ENCODE measurements around the gene OCIAD1. TPM values are rescaled to one million over a fixed set of nuclear protein-coding genes. Genes with fewer than 3 reads are reported as not detected.

OCIAD1 gene
- polyA plus RNA-seq, 3 donors = 112 to 145 (median 139) TPM

- peaks cover 7 to 8% of the 10 kb centered on the region in 2 donors for H3K4me1 ChIP-seq (ENCODE audit: control insufficient read depth in 1 of 2, insufficient read depth in 2 of 2, low read length in 2 of 2)
- no peak overlapping the region for H3K9ac ChIP-seq (ENCODE audit: insufficient read depth, low read length, poor library complexity, severe bottlenecking)
- H3K36me3 ChIP-seq (replicated peaks in 1 of 2; ENCODE audit: control insufficient read depth in 1 of 2, insufficient read depth in 2 of 2, low read length in 2 of 2) = no peaks in the 10 kb centered on the region
- no peak for DNase-seq
- Mint-ChIP-seq H3K9me3 (peaks cover 0 to 5% (median 0%) of the 10 kb centered on the region in 7 donors), H3K27me3 (ENCODE audit: low read depth in 3 of 3) (peaks cover 0 to 2% (median 1%) of the 10 kb centered on the region in 3 donors), H3K36me3 (no peaks in the 10 kb centered on the region), H3K4me3 (no peak overlapping the region), H3K4me1 (peaks cover 13% of the 10 kb centered on the region), H3K27ac (no peak overlapping the region)
- no peaks in the 10 kb centered on the region for H3K27me3 ChIP-seq (ENCODE audit: control insufficient read depth in 2 of 2, insufficient read depth in 2 of 2, low read length in 2 of 2)
- no peak overlapping the region for H2AFZ ChIP-seq (ENCODE audit: insufficient read depth, low read depth, low read length, poor library complexity, severe bottlenecking)
- no peak overlapping the region for H3K4me3 ChIP-seq (replicated peaks in 1 of 3; ENCODE audit: low read depth in 2 of 3, low read length in 3 of 3)
- H4K20me1 ChIP-seq (ENCODE audit: insufficient read depth, low read length) = no peaks in the 10 kb centered on the region
- no peak for TF ChIP-seq CTCF (IDR thresholded peaks at IDR 0.05)
- H3K79me2 ChIP-seq (ENCODE audit: insufficient read depth, low read length) = no peaks in the 10 kb centered on the region
- intact Hi-C loops (cut with micrococcal nuclease) = no loop called here
- 100% methylated on average over 3 of the region's 3 CpGs for WGBS (ENCODE audit: insufficient coverage)
- no peak overlapping the region for H3K27ac ChIP-seq (ENCODE audit: low read depth in 1 of 2, low read length in 2 of 2)
- no peak overlapping the region for H3K4me2 ChIP-seq (replicated peaks; ENCODE audit: extremely low read depth, low read length, poor library complexity, severe bottlenecking)
- H3K9me3 ChIP-seq (replicated peaks in 1 of 2; ENCODE audit: control insufficient read depth in 1 of 2, insufficient read depth in 1 of 2, low read length in 2 of 2) = no peaks in the 10 kb centered on the region
Observed at GRCh38 chr4:48801016-48801715, 29.7 kb upstream of the OCIAD1 start.

- peak overlapping the region; percentile 29 for H2AFZ ChIP-seq (ENCODE audit: insufficient read depth, low read depth, low read length, poor library complexity, severe bottlenecking)
- peaks cover 7 to 8% of the 10 kb centered on the region in 2 donors for H3K4me1 ChIP-seq (ENCODE audit: control insufficient read depth in 1 of 2, insufficient read depth in 2 of 2, low read length in 2 of 2)
- no peak overlapping the region for H3K4me2 ChIP-seq (replicated peaks; ENCODE audit: extremely low read depth, low read length, poor library complexity, severe bottlenecking)
- H3K4me1 Mint-ChIP-seq = peaks cover 8% of the 10 kb centered on the region
- 80% methylated on average over 5 of the region's 8 CpGs for WGBS (ENCODE audit: insufficient coverage)
- H3K79me2 ChIP-seq (ENCODE audit: insufficient read depth, low read length) = no peaks in the 10 kb centered on the region
- no peaks in the 10 kb centered on the region for H3K9me3 ChIP-seq (replicated peaks in 1 of 2; ENCODE audit: control insufficient read depth in 1 of 2, insufficient read depth in 1 of 2, low read length in 2 of 2)
- TF ChIP-seq CTCF (IDR thresholded peaks at IDR 0.05) = no peak
- no peaks in the 10 kb centered on the region for H3K36me3 Mint-ChIP-seq
- intact Hi-C loops (cut with micrococcal nuclease) = no loop called here
- H4K20me1 ChIP-seq (ENCODE audit: insufficient read depth, low read length) = no peaks in the 10 kb centered on the region
- H3K27me3 ChIP-seq (ENCODE audit: control insufficient read depth in 2 of 2, insufficient read depth in 2 of 2, low read length in 2 of 2) = no peaks in the 10 kb centered on the region
- no peak overlapping the region for H3K4me3 ChIP-seq (replicated peaks in 1 of 3; ENCODE audit: low read depth in 2 of 3, low read length in 3 of 3)
- no peaks in the 10 kb centered on the region for H3K36me3 ChIP-seq (replicated peaks in 1 of 2; ENCODE audit: control insufficient read depth in 1 of 2, insufficient read depth in 2 of 2, low read length in 2 of 2)
- DNase-seq = peak in 1 of 3 donors; percentile 6
- H3K27ac ChIP-seq (ENCODE audit: low read depth in 1 of 2, low read length in 2 of 2) = no peak overlapping the region
- H3K9me3 Mint-ChIP-seq = peaks cover 0 to 6% (median 0%) of the 10 kb centered on the region in 7 donors
- no peak overlapping the region for H3K9ac ChIP-seq (ENCODE audit: insufficient read depth, low read length, poor library complexity, severe bottlenecking)
- H3K4me3 Mint-ChIP-seq = no peak overlapping the region
- H3K27ac Mint-ChIP-seq = peak overlapping the region in 2 of 7 donors; percentile 25 to 61
- peaks cover 0 to 3% (median 0%) of the 10 kb centered on the region in 3 donors for H3K27me3 Mint-ChIP-seq (ENCODE audit: low read depth in 3 of 3)
Observed at GRCh38 chr4:48804584-48805301, 26.1 kb upstream of the OCIAD1 start.
